GM21447 (cell line): ENCODE data around the gene TRHDE.

Experiments
- ATAC-seq: cut with Tn5 transposase; IDR thresholded peaks from one replicate; pipeline ENCODE4 v1.9.1; 2021; ENCODE audit not compliant: unreplicated experiment

The TRHDE gene

GRCh38 chr12:72272091-72272661, at the start of gene TRHDE:
TSS of gene TRHDE (plus strand) at chr12:72272370. CDS start at chr12:72272644, 274 bp downstream.
- no peak for ATAC-seq

- ATAC-seq = no peak
These were observed 45.7 kb upstream of the TRHDE start for GRCh38 chr12:72226510-72226909.

- no peak for ATAC-seq
These were observed 43.7 kb upstream of the TRHDE start for GRCh38 chr12:72228424-72228823.

GRCh38 chr12:72230589-72230988, 41.6 kb upstream of the TRHDE start:
- ATAC-seq = no peak

GRCh38 chr12:72234886-72235285, 37.3 kb upstream of the TRHDE start:
- no peak for ATAC-seq

- no peak for ATAC-seq
These were observed 36.0 kb upstream of the TRHDE start for GRCh38 chr12:72236071-72236705.

- no peak for ATAC-seq
These were observed 30.6 kb upstream of the TRHDE start for GRCh38 chr12:72241552-72241951.

GRCh38 chr12:72242946-72243345, 29.2 kb upstream of the TRHDE start:
- no peak for ATAC-seq

- ATAC-seq = no peak
These were observed 25.8 kb upstream of the TRHDE start for GRCh38 chr12:72246370-72246769.

- no peak for ATAC-seq
These were observed 21.8 kb upstream of the TRHDE start for GRCh38 chr12:72250346-72250745.

GRCh38 chr12:72256725-72257124, 15.4 kb upstream of the TRHDE start:
- no peak for ATAC-seq

GRCh38 chr12:72261885-72262284, 10.3 kb upstream of the TRHDE start:
- ATAC-seq = no peak

- no peak for ATAC-seq
These were observed 7.5 kb upstream of the TRHDE start for GRCh38 chr12:72264548-72265175.

GRCh38 chr12:72267974-72268373, 4.2 kb upstream of the TRHDE start:
- no peak for ATAC-seq

- ATAC-seq = no peak
These were observed 3.8 kb upstream of the TRHDE start for GRCh38 chr12:72268386-72268785.

GRCh38 chr12:72269491-72269890, 2.7 kb upstream of the TRHDE start:
- ATAC-seq = no peak

- ATAC-seq = no peak
These were observed 1.9 kb upstream of the TRHDE start for GRCh38 chr12:72270246-72270645.

GRCh38 chr12:72270961-72271360, 1.2 kb upstream of the TRHDE start:
- ATAC-seq = no peak

- no peak for ATAC-seq
These were observed 599 bp upstream of the TRHDE start for GRCh38 chr12:72271451-72272090.

- no peak for ATAC-seq
These were observed 745 bp downstream of the TRHDE start for GRCh38 chr12:72272731-72273498.

- no peak for ATAC-seq
These were observed 1.3 kb downstream of the TRHDE start for GRCh38 chr12:72273499-72273837.
